Measurements from ENCODE around the gene CNTN6.

CNTN6 gene

DNA sequence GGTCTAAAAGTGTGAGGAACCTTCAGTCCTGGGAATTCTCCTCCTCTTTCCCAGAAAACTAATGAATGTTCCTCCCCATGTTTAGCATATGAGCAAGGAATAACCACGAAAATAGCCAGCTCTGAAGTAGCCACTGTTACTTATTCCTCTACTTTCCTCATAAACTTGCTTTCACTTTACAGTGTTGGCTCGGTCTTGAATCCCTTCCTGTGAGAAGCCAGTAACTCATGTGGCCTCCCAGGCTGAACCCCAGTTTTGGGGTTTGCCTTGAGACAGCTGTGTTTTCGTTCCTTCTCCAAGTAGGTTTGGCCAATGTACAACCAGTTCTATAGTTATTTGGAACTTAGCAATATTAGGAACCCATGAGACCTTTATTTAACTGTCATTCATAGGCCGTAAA lies 195.0 kb downstream of the CNTN6 start:
- H4K20me1 ChIP-seq (ENCODE audit: insufficient read depth): no peaks in the 10 kb centered on the region
- H3K4me2 ChIP-seq: no peak overlapping the region
- H3K79me2 ChIP-seq (ENCODE audit: insufficient read depth, low read depth): no peaks in the 10 kb centered on the region
- H3K4me1 ChIP-seq (ENCODE audit: low read depth, poor library complexity, severe bottlenecking): no peaks in the 10 kb centered on the region
- no peak overlapping the region for H3K4me3 ChIP-seq (IDR thresholded peaks at IDR 0.05; ENCODE audit: insufficient read depth, low read depth, low read length)
- no peak overlapping the region for H3K27ac ChIP-seq
- no peak overlapping the region for H2AFZ ChIP-seq (ENCODE audit: low read depth)
- no peaks in the 10 kb centered on the region for H3K27me3 ChIP-seq (ENCODE audit: insufficient read depth, low read depth)
- no peak overlapping the region for H3K9ac ChIP-seq
- TF ChIP-seq CTCF (conservative IDR thresholded peaks at IDR 0.05; ENCODE audit: low read depth, low read length): no peak
- no peaks in the 10 kb centered on the region for H3K36me3 ChIP-seq (ENCODE audit: insufficient read depth)

GRCh38 chr3:1288805-1289494 lies 196.1 kb downstream of the CNTN6 start:
- no peak for TF ChIP-seq CTCF (conservative IDR thresholded peaks at IDR 0.05; ENCODE audit: low read depth, low read length)
- H4K20me1 ChIP-seq (ENCODE audit: insufficient read depth): no peaks in the 10 kb centered on the region
- no peaks in the 10 kb centered on the region for H3K4me1 ChIP-seq (ENCODE audit: low read depth, poor library complexity, severe bottlenecking)
- H3K27ac ChIP-seq: no peak overlapping the region
- H3K27me3 ChIP-seq (ENCODE audit: insufficient read depth, low read depth): no peaks in the 10 kb centered on the region
- H3K9ac ChIP-seq: no peak overlapping the region
- H3K79me2 ChIP-seq (ENCODE audit: insufficient read depth, low read depth): no peaks in the 10 kb centered on the region
- no peak overlapping the region for H3K4me2 ChIP-seq
- no peaks in the 10 kb centered on the region for H3K36me3 ChIP-seq (ENCODE audit: insufficient read depth)
- H2AFZ ChIP-seq (ENCODE audit: low read depth): no peak overlapping the region
- H3K4me3 ChIP-seq (IDR thresholded peaks at IDR 0.05; ENCODE audit: insufficient read depth, low read depth, low read length): no peak overlapping the region

DNA sequence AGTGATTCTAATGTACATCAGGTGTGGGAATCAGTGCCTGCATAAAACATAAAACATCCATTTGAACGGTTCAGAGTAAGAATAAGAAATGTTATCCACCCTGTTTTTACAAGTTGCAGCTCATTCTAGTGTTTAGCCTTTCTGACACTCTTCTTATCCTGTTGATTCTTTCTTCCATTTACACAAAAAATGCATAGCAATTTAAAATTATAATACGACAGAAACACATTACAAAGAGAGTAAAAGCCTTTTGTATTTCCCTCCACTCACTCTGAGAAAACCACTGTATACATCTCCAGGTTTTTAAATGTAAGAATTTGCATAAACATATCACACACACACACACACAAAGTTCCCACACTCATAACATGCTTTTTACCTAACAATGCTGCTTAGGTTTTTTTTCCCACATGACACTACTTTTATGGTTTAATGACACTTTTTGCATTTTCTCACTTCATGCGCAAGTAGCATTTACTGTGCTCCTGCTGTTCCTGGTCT lies 199.8 kb downstream of the CNTN6 start:
- no peak overlapping the region for H3K4me2 ChIP-seq
- H3K27ac ChIP-seq: no peak overlapping the region
- TF ChIP-seq CTCF (conservative IDR thresholded peaks at IDR 0.05; ENCODE audit: low read depth, low read length): no peak
- H3K9ac ChIP-seq: no peak overlapping the region
- H3K36me3 ChIP-seq (ENCODE audit: insufficient read depth): no peaks in the 10 kb centered on the region
- no peak overlapping the region for H3K4me3 ChIP-seq (IDR thresholded peaks at IDR 0.05; ENCODE audit: insufficient read depth, low read depth, low read length)
- no peaks in the 10 kb centered on the region for H3K27me3 ChIP-seq (ENCODE audit: insufficient read depth, low read depth)
- H4K20me1 ChIP-seq (ENCODE audit: insufficient read depth): no peaks in the 10 kb centered on the region
- no peaks in the 10 kb centered on the region for H3K79me2 ChIP-seq (ENCODE audit: insufficient read depth, low read depth)
- no peak overlapping the region for H2AFZ ChIP-seq (ENCODE audit: low read depth)
- H3K4me1 ChIP-seq (ENCODE audit: low read depth, poor library complexity, severe bottlenecking): no peaks in the 10 kb centered on the region

DNA sequence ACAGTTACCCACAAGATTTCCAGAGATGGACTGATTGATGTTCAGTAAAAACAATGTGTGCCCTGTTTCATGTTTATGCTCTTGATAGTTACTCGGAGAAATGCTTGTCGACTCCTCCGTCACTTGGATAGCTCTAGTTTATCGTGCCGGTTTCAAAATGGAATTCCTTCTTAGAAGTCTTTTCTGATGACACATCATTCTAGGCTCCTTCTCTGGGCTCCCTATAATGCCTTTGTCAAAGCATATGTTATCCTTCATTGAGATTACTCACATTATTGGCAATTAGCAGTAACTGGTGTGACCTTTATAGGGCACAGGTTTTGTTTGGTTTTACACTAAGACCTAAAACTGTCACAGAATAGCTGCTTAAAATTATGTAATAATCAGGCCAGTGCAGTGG lies 201.8 kb downstream of the CNTN6 start:
- Histone ChIP-seq H3K9ac (no peak overlapping the region), H2AFZ (ENCODE audit: low read depth) (no peak overlapping the region), H3K27me3 (ENCODE audit: insufficient read depth, low read depth) (no peaks in the 10 kb centered on the region), H3K27ac (no peak overlapping the region), H3K4me2 (no peak overlapping the region), H3K4me3 (IDR thresholded peaks at IDR 0.05; ENCODE audit: insufficient read depth, low read depth, low read length) (no peak overlapping the region), H4K20me1 (ENCODE audit: insufficient read depth) (no peaks in the 10 kb centered on the region), H3K4me1 (ENCODE audit: low read depth, poor library complexity, severe bottlenecking) (no peaks in the 10 kb centered on the region), H3K36me3 (ENCODE audit: insufficient read depth) (no peaks in the 10 kb centered on the region), H3K79me2 (ENCODE audit: insufficient read depth, low read depth) (no peaks in the 10 kb centered on the region)
- no peak for TF ChIP-seq CTCF (conservative IDR thresholded peaks at IDR 0.05; ENCODE audit: low read depth, low read length)

All from KMS-11 (cell line).